ENCODE data around the gene F8.

Gene F8

GRCh38 chrX:155022585-155022984 lies at the start of gene F8:
Gene F8, minus strand, starts transcription at chrX:155022723. Its CDS starts 171 bp downstream, at chrX:155022552.
- DNase-seq (ENCODE audit: low spot score) = no peak

GRCh38 chrX:155071694-155072280 lies 49.3 kb upstream of the F8 start:
- DNase-seq (ENCODE audit: low spot score) = no peak

GRCh38 chrX:155070975-155071693 lies 48.6 kb upstream of the F8 start, which contains the start of the genes BRCC3, CMC4 and MTCP1:
Gene BRCC3, plus strand, starts transcription at chrX:155071508. Its CDS starts 20 bp downstream, at chrX:155071528.
Gene CMC4, minus strand, starts transcription at chrX:155071136. Its CDS starts 7,113 bp downstream, at chrX:155064023.
Gene MTCP1, minus strand, starts transcription at chrX:155071136. Its CDS starts 5,126 bp downstream, at chrX:155066010.
- DNase-seq (ENCODE audit: low spot score) = peak; percentile 86

- DNase-seq (ENCODE audit: low spot score) = no peak
These were observed 48.1 kb upstream of the F8 start for GRCh38 chrX:155070663-155070974.

GRCh38 chrX:155070038-155070437 lies 47.5 kb upstream of the F8 start:
- no peak for DNase-seq (ENCODE audit: low spot score)

GRCh38 chrX:155069414-155069813 lies 46.9 kb upstream of the F8 start:
- DNase-seq (ENCODE audit: low spot score) = no peak

GRCh38 chrX:155068165-155068564 lies 45.6 kb upstream of the F8 start:
- DNase-seq (ENCODE audit: low spot score) = no peak

GRCh38 chrX:155065035-155065734 lies 42.7 kb upstream of the F8 start:
- DNase-seq (ENCODE audit: low spot score) = no peak

GRCh38 chrX:155061760-155062159 lies 39.2 kb upstream of the F8 start:
- no peak for DNase-seq (ENCODE audit: low spot score)

GRCh38 chrX:155056877-155057792 lies 34.6 kb upstream of the F8 start:
- peak; percentile 67 for DNase-seq (ENCODE audit: low spot score)

GRCh38 chrX:155056471-155056870 lies 33.9 kb upstream of the F8 start:
- DNase-seq (ENCODE audit: low spot score) = no peak

- no peak for DNase-seq (ENCODE audit: low spot score)
These were observed 33.0 kb upstream of the F8 start for GRCh38 chrX:155055494-155055893.

- DNase-seq (ENCODE audit: low spot score) = no peak
These were observed 31.7 kb upstream of the F8 start for GRCh38 chrX:155054255-155054654.

- no peak for DNase-seq (ENCODE audit: low spot score)
These were observed 31.1 kb upstream of the F8 start for GRCh38 chrX:155053656-155054055.

- DNase-seq (ENCODE audit: low spot score) = no peak
These were observed 30.4 kb upstream of the F8 start for GRCh38 chrX:155052738-155053498.

GRCh38 chrX:155048977-155049619 lies 26.6 kb upstream of the F8 start:
- no peak for DNase-seq (ENCODE audit: low spot score)

GRCh38 chrX:155046811-155047528 lies 24.4 kb upstream of the F8 start:
- no peak for DNase-seq (ENCODE audit: low spot score)

GRCh38 chrX:155046129-155046810 lies 23.7 kb upstream of the F8 start:
- no peak for DNase-seq (ENCODE audit: low spot score)

- DNase-seq (ENCODE audit: low spot score) = no peak
These were observed 13.2 kb upstream of the F8 start for GRCh38 chrX:155035688-155036087.

Measured in left forelimb (tissue), 1 donor.